ENCODE data around the gene FAM114A1. TPM values are rescaled to one million over a fixed set of nuclear protein-coding genes. Genes with fewer than 3 reads are reported as not detected.

Gene FAM114A1
- total RNA-seq, 2 donors from 2014 or later, result 19.3 to 39.3 TPM

DNA sequence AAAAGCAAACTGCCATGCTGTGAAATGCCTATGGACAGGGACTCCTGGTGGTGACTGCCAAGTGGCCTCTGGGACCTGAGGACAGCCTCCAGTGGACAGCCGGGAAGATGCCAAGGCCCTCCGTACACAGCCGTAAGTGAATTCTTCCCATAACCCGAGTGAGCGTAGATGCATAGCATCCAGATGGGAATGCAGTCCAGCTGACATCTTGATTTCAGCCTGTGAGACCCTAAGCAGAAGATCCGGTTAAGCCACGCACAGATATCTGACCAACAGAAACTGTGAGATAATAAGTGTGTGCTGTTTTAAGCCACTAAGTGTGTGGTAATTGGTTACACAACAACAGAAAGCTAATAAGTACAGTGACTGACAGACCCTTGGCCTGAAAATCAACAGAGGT lies 108.7 kb downstream of the FAM114A1 start:
- H3K36me3 ChIP-seq (ENCODE audit: control insufficient read depth, insufficient read depth, low read length), result no peaks in the 10 kb centered on the region
- no peak overlapping the region for H3K27ac Mint-ChIP-seq
- no peaks in the 10 kb centered on the region for H3K4me1 ChIP-seq (ENCODE audit: control insufficient read depth, insufficient read depth, low read length)
- H3K9me3 ChIP-seq (ENCODE audit: control insufficient read depth, low read length), result no peaks in the 10 kb centered on the region
- no peaks in the 10 kb centered on the region for H3K9me3 Mint-ChIP-seq
- TF ChIP-seq, protein P1, sequence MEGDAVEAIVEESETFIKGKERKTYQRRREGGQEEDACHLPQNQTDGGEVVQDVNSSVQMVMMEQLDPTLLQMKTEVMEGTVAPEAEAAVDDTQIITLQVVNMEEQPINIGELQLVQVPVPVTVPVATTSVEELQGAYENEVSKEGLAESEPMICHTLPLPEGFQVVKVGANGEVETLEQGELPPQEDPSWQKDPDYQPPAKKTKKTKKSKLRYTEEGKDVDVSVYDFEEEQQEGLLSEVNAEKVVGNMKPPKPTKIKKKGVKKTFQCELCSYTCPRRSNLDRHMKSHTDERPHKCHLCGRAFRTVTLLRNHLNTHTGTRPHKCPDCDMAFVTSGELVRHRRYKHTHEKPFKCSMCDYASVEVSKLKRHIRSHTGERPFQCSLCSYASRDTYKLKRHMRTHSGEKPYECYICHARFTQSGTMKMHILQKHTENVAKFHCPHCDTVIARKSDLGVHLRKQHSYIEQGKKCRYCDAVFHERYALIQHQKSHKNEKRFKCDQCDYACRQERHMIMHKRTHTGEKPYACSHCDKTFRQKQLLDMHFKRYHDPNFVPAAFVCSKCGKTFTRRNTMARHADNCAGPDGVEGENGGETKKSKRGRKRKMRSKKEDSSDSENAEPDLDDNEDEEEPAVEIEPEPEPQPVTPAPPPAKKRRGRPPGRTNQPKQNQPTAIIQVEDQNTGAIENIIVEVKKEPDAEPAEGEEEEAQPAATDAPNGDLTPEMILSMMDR (conservative IDR thresholded peaks at IDR 0.05), result no peak
- no peak overlapping the region for H3K27ac ChIP-seq (ENCODE audit: low read depth, low read length)
- no peaks in the 10 kb centered on the region for H3K4me1 Mint-ChIP-seq
- H3K4me3 ChIP-seq (ENCODE audit: low read length), result no peak overlapping the region
- H3K4me3 Mint-ChIP-seq, result no peak overlapping the region
- no peak for DNase-seq
- H3K27me3 Mint-ChIP-seq (ENCODE audit: insufficient read depth), result no peaks in the 10 kb centered on the region
- no peaks in the 10 kb centered on the region for H3K36me3 Mint-ChIP-seq (ENCODE audit: low read depth)
- 92 to 93% methylated on average over 7 of the region's 7 CpGs for WGBS, 2 experiments (ENCODE audit: insufficient coverage in 1 of 2, insufficient read length in 1 of 2)
- no peaks in the 10 kb centered on the region for H3K27me3 ChIP-seq (ENCODE audit: control insufficient read depth, insufficient read depth, low read length, poor library complexity, severe bottlenecking)
- H3K9ac ChIP-seq (ENCODE audit: extremely low read depth, low read length, poor library complexity, severe bottlenecking), result no peak overlapping the region

DNA sequence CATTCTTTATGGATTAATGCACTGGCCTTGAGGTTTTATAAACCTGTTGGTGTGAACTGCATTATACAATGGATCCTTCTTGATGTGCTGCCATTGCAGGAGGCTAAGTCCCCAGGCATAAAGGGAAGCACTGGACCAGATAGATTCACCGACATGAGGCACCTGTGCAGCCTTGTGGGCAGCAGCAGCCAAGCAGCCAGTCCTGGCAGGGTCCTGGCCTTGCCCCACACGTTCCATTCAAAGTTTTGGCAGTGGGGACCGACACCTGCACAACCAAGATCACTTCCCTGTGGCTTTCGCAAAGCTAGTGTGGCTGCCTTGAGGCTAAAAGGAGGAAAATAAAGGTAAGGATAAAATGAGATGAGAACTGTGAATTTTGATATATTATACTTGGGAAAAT lies 111.5 kb downstream of the FAM114A1 start:
- no peaks in the 10 kb centered on the region for H3K27me3 Mint-ChIP-seq (ENCODE audit: insufficient read depth)
- H3K9me3 Mint-ChIP-seq, result no peaks in the 10 kb centered on the region
- H3K36me3 Mint-ChIP-seq (ENCODE audit: low read depth), result no peaks in the 10 kb centered on the region
- Histone ChIP-seq H3K36me3 (ENCODE audit: control insufficient read depth, insufficient read depth, low read length) (no peaks in the 10 kb centered on the region), H3K27ac (ENCODE audit: low read depth, low read length) (no peak overlapping the region), H3K27me3 (ENCODE audit: control insufficient read depth, insufficient read depth, low read length, poor library complexity, severe bottlenecking) (no peaks in the 10 kb centered on the region), H3K4me3 (ENCODE audit: low read length) (no peak overlapping the region), H3K9me3 (ENCODE audit: control insufficient read depth, low read length) (no peaks in the 10 kb centered on the region), H3K9ac (ENCODE audit: extremely low read depth, low read length, poor library complexity, severe bottlenecking) (no peak overlapping the region), H3K4me1 (ENCODE audit: control insufficient read depth, insufficient read depth, low read length) (no peaks in the 10 kb centered on the region)
- DNase-seq, result no peak
- H3K4me3 Mint-ChIP-seq, result no peak overlapping the region
- 85 to 100% methylated on average over 1 to 4 of the region's 4 CpGs for WGBS, 2 experiments (ENCODE audit: insufficient coverage in 1 of 2, insufficient read length in 1 of 2)
- H3K27ac Mint-ChIP-seq, result no peak overlapping the region
- no peaks in the 10 kb centered on the region for H3K4me1 Mint-ChIP-seq
- TF ChIP-seq, protein P1 (conservative IDR thresholded peaks at IDR 0.05), result no peak

DNA sequence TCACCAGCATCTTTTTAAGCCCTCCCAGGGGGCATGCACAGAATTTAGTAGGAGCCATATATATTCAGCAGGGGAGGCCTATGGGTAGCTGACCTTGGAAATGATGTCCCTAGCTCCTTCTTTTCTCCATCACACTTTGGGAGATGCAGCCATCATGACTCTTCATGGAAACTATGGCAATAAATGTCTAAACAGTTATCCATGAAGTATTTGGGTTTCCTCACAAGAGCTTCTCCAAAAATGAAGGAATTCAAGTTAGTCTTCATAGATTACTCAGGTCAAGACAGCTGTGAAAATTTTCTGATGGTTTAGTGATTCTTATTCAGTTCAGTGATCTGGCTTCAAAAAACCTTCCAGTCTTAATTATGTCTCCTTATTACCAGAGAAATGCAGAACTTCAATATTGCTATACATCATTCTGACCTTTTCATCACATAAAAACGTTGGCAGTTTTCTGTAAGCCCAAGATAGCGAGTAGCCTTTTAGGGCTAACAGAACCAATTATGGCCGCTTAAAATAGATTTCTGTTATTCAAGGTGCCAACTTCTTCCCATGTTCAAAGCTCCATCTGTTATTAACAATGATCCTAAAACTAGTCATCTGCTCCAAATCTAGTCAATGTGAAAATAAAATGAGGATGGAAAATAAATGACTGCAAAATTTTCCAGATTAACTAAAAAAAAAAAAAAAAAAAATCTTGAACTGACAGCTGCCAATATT lies 112.1 kb downstream of the FAM114A1 start:
- H3K27ac ChIP-seq (ENCODE audit: low read depth, low read length), result no peak overlapping the region
- no peaks in the 10 kb centered on the region for H3K4me1 Mint-ChIP-seq
- TF ChIP-seq, protein P1 (conservative IDR thresholded peaks at IDR 0.05), result no peak
- no peaks in the 10 kb centered on the region for H3K9me3 Mint-ChIP-seq
- no peak for DNase-seq
- no peak overlapping the region for H3K27ac Mint-ChIP-seq
- no peaks in the 10 kb centered on the region for H3K36me3 ChIP-seq (ENCODE audit: control insufficient read depth, insufficient read depth, low read length)
- H3K27me3 Mint-ChIP-seq (ENCODE audit: insufficient read depth), result no peaks in the 10 kb centered on the region
- no peak overlapping the region for H3K4me3 Mint-ChIP-seq
- H3K36me3 Mint-ChIP-seq (ENCODE audit: low read depth), result no peaks in the 10 kb centered on the region
- H3K4me3 ChIP-seq (ENCODE audit: low read length), result no peak overlapping the region
- WGBS, 2 experiments (ENCODE audit: insufficient coverage in 1 of 2, insufficient read length in 1 of 2), result 88 to 89% methylated on average over 2 to 3 of the region's 3 CpGs
- no peak overlapping the region for H3K9ac ChIP-seq (ENCODE audit: extremely low read depth, low read length, poor library complexity, severe bottlenecking)
- no peaks in the 10 kb centered on the region for H3K27me3 ChIP-seq (ENCODE audit: control insufficient read depth, insufficient read depth, low read length, poor library complexity, severe bottlenecking)
- no peaks in the 10 kb centered on the region for H3K9me3 ChIP-seq (ENCODE audit: control insufficient read depth, low read length)
- H3K4me1 ChIP-seq (ENCODE audit: control insufficient read depth, insufficient read depth, low read length), result no peaks in the 10 kb centered on the region

All from endodermal cell (in vitro differentiated cells).